ENCODE measurements around the gene CPAMD8.

GRCh38 chr19:17011485-17011884 is 15.1 kb downstream of the CPAMD8 start:
- no peak for TF ChIP-seq EZH2 (IDR thresholded peaks at IDR 0.05; ENCODE audit: borderline replicate concordance)
- TF ChIP-seq, protein P1, sequence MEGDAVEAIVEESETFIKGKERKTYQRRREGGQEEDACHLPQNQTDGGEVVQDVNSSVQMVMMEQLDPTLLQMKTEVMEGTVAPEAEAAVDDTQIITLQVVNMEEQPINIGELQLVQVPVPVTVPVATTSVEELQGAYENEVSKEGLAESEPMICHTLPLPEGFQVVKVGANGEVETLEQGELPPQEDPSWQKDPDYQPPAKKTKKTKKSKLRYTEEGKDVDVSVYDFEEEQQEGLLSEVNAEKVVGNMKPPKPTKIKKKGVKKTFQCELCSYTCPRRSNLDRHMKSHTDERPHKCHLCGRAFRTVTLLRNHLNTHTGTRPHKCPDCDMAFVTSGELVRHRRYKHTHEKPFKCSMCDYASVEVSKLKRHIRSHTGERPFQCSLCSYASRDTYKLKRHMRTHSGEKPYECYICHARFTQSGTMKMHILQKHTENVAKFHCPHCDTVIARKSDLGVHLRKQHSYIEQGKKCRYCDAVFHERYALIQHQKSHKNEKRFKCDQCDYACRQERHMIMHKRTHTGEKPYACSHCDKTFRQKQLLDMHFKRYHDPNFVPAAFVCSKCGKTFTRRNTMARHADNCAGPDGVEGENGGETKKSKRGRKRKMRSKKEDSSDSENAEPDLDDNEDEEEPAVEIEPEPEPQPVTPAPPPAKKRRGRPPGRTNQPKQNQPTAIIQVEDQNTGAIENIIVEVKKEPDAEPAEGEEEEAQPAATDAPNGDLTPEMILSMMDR (IDR thresholded peaks at IDR 0.05; ENCODE audit: poor library complexity) = no peak
